GM12878 (cell line): ENCODE data around the gene UBTF. TPM values are rescaled to one million over a fixed set of nuclear protein-coding genes. Genes with fewer than 3 reads are reported as not detected.

Source experiments
- DPF2 ChIP-seq: fragments of 450-650 bp; IDR thresholded peaks from 2 replicates; pipeline ENCODE4 v1.6.1; 2017; ENCODE audit warnings: mild to moderate bottlenecking
- E2F8 ChIP-seq: fragments of 450-650 bp; IDR thresholded peaks from 2 replicates; pipeline ENCODE4 v1.6.1; 2018; ENCODE audit warnings: mild to moderate bottlenecking, low read depth, moderate library complexity; ENCODE audit not compliant: partially characterized antibody
- FOS ChIP-seq: IDR thresholded peaks from 3 replicates; pipeline ENCODE4 v1.6.1; 2011; ENCODE audit warnings: borderline replicate concordance; ENCODE audit not compliant: insufficient read length; ENCODE audit errors: extremely low read depth
- SMAD1 ChIP-seq: fragments of 450-650 bp; IDR thresholded peaks from 2 replicates; pipeline ENCODE4 v1.6.1; 2018; ENCODE audit warnings: mild to moderate bottlenecking, low read depth; ENCODE audit not compliant: partially characterized antibody
- YBX1 ChIP-seq: fragments of 450-650 bp; IDR thresholded peaks from 2 replicates; pipeline ENCODE4 v1.6.1; 2016; ENCODE audit warnings: antibody characterized with exemption
- ZBTB40 ChIP-seq: fragments of 450-650 bp; IDR thresholded peaks from 2 replicates; pipeline ENCODE4 v1.6.1; 2016; ENCODE audit warnings: mild to moderate bottlenecking, moderate library complexity, borderline replicate concordance
- polyA plus RNA-seq, 11 experiments: library from polyadenylated mRNA; depleted of rRNA in 4 of 11; unstranded in 6 of 11; stranded (reverse) in 5 of 11; fragments of >200 nt; fragmentation: Nextera tagmentation in 4 of 11; fragmentation: Illumina TruSeq in 1 of 11; extraction: Ambion mirVana in 4 of 11; extraction: Trizol in 1 of 11; gene quantifications; 1 replicate in 1 of 11; 2 replicates in 10 of 11; pipeline versions ENCODE4 v1.2.1 to v1.2.3, GENCODE V29; 2011 to 2016; ENCODE audit warnings: inconsistent platforms in 2 of 11, missing spikeins in 2 of 11, low read depth in 1 of 11
- total RNA-seq, 4 experiments: library from RNA; depleted of rRNA in 3 of 4; stranded (reverse); fragments of >200 nt in 3 of 4; fragmentation: Illumina TruSeq in 1 of 4; extraction: Trizol in 1 of 4; gene quantifications; 2 replicates each; pipeline versions ENCODE4 v1.2.1 to v1.2.3, GENCODE V29; 2013 to 2021

The UBTF gene
- total and polyA plus RNA-seq, 10 of the 15 experiments (the other 5 are each of a cell fraction or from before 2014, with no cell fraction given), result 2.2 to 124 (median 79.6) TPM

GRCh38 chr17:44174427-44174826 is 45.0 kb downstream of the UBTF start (continued):
- TF ChIP-seq E2F8, result no peak
- TF ChIP-seq DPF2, result no peak
- no peak for TF ChIP-seq FOS
- no peak for TF ChIP-seq ZBTB40
- no peak for TF ChIP-seq YBX1
- no peak for TF ChIP-seq SMAD1
